Natural killer cell (primary cell): Measurements from ENCODE around the gene TTC39C. TPM values are rescaled to one million over a fixed set of nuclear protein-coding genes. Genes with fewer than 3 reads are reported as not detected.

Experiments used
- ATAC-seq, 3 donors: fragments of 150-1000 bp in 2 of 3; fragments of 200-7000 bp in 1 of 3; cut with Tn5 transposase; 1 replicate in 1 of 3; 2 replicates in 2 of 3; pipeline ENCODE4 v1.10.0; 2021; ENCODE audit warnings: mild to moderate bottlenecking in 2 of 3, moderate library complexity in 2 of 3
- DNase-seq, 2 donors: peaks; one replicate each; pipeline versions ENCODE4 v3.0.0 to v3.0.0-alpha.2; 2013 to 2021; ENCODE audit warnings: mixed read lengths in 1 of 2
- H3K27ac ChIP-seq: one replicate; pipeline ENCODE4 v1.5.1; 2013; ENCODE audit warnings: mild to moderate bottlenecking, low read length
- H3K27me3 ChIP-seq: one replicate; pipeline ENCODE4 v1.6.1; 2013; ENCODE audit warnings: low read length; ENCODE audit not compliant: control insufficient read depth, insufficient read depth
- H3K36me3 ChIP-seq: one replicate; pipeline ENCODE4 v1.6.1; 2013; ENCODE audit warnings: low read length; ENCODE audit not compliant: control insufficient read depth, insufficient read depth
- H3K4me1 ChIP-seq: one replicate; pipeline ENCODE4 v1.6.1; 2013; ENCODE audit warnings: low read length; ENCODE audit not compliant: control insufficient read depth, insufficient read depth
- H3K4me3 ChIP-seq: one replicate; pipeline ENCODE4 v1.5.1; 2013; ENCODE audit warnings: low read length
- H3K9me3 ChIP-seq: one replicate; pipeline ENCODE4 v1.6.1; 2013; ENCODE audit warnings: low read length; ENCODE audit not compliant: control insufficient read depth, insufficient read depth
- H3K27ac Mint-ChIP-seq, 2 donors: one replicate each; pipeline ENCODE4 v1.8.0; 2022; ENCODE audit warnings: mild to moderate bottlenecking in 2 of 2, mixed read lengths in 2 of 2, moderate library complexity in 1 of 2
- H3K27me3 Mint-ChIP-seq, 2 donors: one replicate each; pipeline ENCODE4 v1.8.0; 2022; ENCODE audit warnings: low read depth in 2 of 2, mixed read lengths in 2 of 2
- H3K36me3 Mint-ChIP-seq: one replicate; pipeline ENCODE4 v1.8.0; 2022; ENCODE audit warnings: mixed read lengths
- H3K4me1 Mint-ChIP-seq, 2 donors: one replicate each; pipeline ENCODE4 v1.8.0; 2022; ENCODE audit warnings: mixed read lengths in 2 of 2
- H3K4me3 Mint-ChIP-seq: one replicate; pipeline ENCODE4 v1.8.0; 2022; ENCODE audit warnings: mild to moderate bottlenecking, moderate library complexity, mixed read lengths
- H3K9me3 Mint-ChIP-seq, 2 donors: one replicate each; pipeline ENCODE4 v1.8.0; 2022; ENCODE audit warnings: mixed read lengths in 2 of 2
- WGBS: methylation state at CpG from one replicate; pipeline ENCODE4 v1.1.7; 2013; ENCODE audit warnings: missing lambda C conversion rate; ENCODE audit not compliant: insufficient coverage; 5-methylcytosine and 5-hydroxymethylcytosine counted together
- intact Hi-C: fragments of 100-400 bp; cut with micrococcal nuclease; formaldehyde crosslinking; loops from one replicate; pipeline ENCODE4 v1.14.2; 2022
- total RNA-seq, 4 donors: library from RNA; stranded (reverse); fragments of 120-200 nt in 1 of 4; gene quantifications; one replicate each; pipeline versions ENCODE4 v1.2.3 to v1.2.4, GENCODE V29; 2013 to 2022
- TF ChIP-seq, protein P1 (sequence below): fragments of 200-600 bp; IDR thresholded peaks from one replicate; pipeline ENCODE4 v1.8.0; 2022; ENCODE audit warnings: antibody characterized with exemption

TTC39C gene
- total RNA-seq, 3 donors from 2014 or later (not counting 1 experiment from before 2014, with no cell fraction given) = 39.0 to 61.5 (median 44.3) TPM

DNA sequence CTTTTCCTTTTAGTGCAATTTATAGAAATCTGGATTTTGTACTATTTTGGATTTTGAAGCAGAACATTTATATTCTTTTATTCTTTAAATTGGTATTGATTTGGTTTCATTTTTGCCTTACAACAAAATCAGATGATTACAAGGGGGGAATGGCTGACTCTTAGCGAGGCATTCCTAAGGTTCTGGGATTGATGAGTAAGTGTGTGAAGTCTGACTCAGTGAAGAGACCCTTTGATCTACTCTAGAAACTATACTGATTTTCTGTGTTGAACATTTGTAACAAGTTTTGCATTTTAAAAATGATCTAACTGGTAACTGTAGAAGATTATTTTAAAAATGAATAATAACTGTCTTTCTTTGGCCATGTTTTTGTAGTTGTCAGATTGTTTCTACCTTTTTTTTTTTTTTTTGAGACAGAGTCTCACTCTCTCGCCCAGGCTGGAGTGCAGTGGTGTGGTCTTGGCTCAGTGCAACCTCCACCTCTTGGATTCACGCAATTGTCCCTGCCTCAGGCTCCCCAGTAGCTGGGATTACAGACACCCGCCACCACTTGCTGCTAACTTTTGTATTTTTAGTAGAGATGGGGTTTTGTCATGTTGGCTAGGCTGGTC, 48.7 kb downstream of the TTC39C start:
- ATAC-seq = no peak
- no peaks in the 10 kb centered on the region for H3K27me3 ChIP-seq
- peaks cover 20% of the 10 kb centered on the region for H3K36me3 ChIP-seq
- intact Hi-C loops = no loop called here
- no peak overlapping the region for H3K4me3 Mint-ChIP-seq
- no peak overlapping the region for H3K27ac ChIP-seq
- H3K4me1 Mint-ChIP-seq = peaks cover 40 to 52% of the 10 kb centered on the region in 2 donors
- H3K9me3 ChIP-seq = no peaks in the 10 kb centered on the region
- H3K4me3 ChIP-seq = no peak overlapping the region
- no peaks in the 10 kb centered on the region for H3K9me3 Mint-ChIP-seq
- WGBS = 86% methylated on average over 4 of the region's 4 CpGs
- no peak for DNase-seq
- TF ChIP-seq, protein P1, sequence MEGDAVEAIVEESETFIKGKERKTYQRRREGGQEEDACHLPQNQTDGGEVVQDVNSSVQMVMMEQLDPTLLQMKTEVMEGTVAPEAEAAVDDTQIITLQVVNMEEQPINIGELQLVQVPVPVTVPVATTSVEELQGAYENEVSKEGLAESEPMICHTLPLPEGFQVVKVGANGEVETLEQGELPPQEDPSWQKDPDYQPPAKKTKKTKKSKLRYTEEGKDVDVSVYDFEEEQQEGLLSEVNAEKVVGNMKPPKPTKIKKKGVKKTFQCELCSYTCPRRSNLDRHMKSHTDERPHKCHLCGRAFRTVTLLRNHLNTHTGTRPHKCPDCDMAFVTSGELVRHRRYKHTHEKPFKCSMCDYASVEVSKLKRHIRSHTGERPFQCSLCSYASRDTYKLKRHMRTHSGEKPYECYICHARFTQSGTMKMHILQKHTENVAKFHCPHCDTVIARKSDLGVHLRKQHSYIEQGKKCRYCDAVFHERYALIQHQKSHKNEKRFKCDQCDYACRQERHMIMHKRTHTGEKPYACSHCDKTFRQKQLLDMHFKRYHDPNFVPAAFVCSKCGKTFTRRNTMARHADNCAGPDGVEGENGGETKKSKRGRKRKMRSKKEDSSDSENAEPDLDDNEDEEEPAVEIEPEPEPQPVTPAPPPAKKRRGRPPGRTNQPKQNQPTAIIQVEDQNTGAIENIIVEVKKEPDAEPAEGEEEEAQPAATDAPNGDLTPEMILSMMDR = no peak
- no peaks in the 10 kb centered on the region for H3K27me3 Mint-ChIP-seq
- H3K36me3 Mint-ChIP-seq = no peaks in the 10 kb centered on the region
- peak overlapping the region in 1 of 2 donors; percentile 35 for H3K27ac Mint-ChIP-seq
- peaks cover 4% of the 10 kb centered on the region for H3K4me1 ChIP-seq

DNA sequence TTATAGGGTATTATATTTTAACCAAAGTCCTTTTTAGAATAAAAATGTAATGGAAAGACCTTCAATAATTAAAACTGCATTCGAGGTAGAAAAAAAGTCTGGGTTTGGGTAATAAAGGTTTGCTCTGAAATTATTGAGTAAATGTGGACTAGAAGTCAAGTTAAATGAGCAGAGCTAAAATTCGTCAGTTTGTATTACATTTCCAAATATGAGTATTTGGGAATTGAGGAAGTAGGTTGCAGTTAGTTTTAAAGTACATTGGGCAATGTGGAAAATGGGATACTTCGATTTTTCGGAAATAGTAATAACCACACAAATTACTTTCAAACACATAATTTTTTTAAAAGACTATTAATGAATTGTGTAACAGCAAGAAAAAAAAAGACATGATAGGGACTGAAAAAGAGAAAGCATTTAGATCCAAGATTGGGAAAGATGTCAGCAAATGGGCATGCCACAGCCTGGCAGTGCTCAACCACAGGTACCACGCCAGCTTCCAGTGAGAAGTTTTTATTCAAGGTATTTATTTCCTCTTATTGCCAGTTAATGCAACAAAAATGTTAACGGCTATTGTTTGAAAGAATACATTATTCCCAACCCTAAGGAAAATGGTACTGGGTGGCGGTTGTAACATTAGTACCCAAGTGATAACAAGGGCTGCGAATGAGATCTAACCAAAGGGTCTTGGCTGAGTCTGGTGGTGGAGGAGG, 50.0 kb downstream of the TTC39C start:
- Histone ChIP-seq H3K4me3 (no peak overlapping the region), H3K4me1 (peaks cover 4% of the 10 kb centered on the region), H3K36me3 (peaks cover 30% of the 10 kb centered on the region), H3K27me3 (no peaks in the 10 kb centered on the region), H3K9me3 (no peaks in the 10 kb centered on the region), H3K27ac (no peak overlapping the region)
- intact Hi-C loops = no loop called here
- 86% methylated on average over 5 of the region's 8 CpGs for WGBS
- H3K9me3 Mint-ChIP-seq = no peaks in the 10 kb centered on the region
- TF ChIP-seq, protein P1 = no peak
- peak overlapping the region; percentile 27 to 68 for H3K27ac Mint-ChIP-seq
- ATAC-seq = no peak
- no peak for DNase-seq
- H3K36me3 Mint-ChIP-seq = no peaks in the 10 kb centered on the region
- no peaks in the 10 kb centered on the region for H3K27me3 Mint-ChIP-seq
- H3K4me1 Mint-ChIP-seq = peaks cover 35 to 48% of the 10 kb centered on the region in 2 donors
- no peak overlapping the region for H3K4me3 Mint-ChIP-seq

DNA sequence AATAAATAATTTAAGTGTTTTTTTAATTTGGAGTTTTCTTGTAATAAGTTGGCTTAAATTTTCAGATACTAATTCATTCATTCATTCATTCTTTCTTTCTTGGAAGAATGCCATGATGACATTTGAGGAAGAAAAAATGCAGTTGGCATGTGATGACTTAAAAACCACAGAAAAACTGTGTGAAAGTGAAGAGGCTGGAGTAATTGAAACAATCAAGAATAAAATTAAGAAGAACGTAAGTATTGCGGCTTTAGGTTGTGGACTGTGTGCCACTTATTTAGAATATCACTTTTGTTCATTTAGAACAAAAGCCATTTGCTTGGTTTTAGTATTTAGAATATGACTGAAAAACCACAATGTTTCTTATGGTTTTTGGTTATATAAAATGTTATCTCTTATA, 51.4 kb downstream of the TTC39C start:
- no peaks in the 10 kb centered on the region for H3K36me3 Mint-ChIP-seq
- Histone ChIP-seq H3K4me1 (peaks cover 4% of the 10 kb centered on the region), H3K27ac (no peak overlapping the region), H3K27me3 (no peaks in the 10 kb centered on the region), H3K4me3 (no peak overlapping the region), H3K9me3 (no peaks in the 10 kb centered on the region), H3K36me3 (peaks cover 32% of the 10 kb centered on the region)
- ATAC-seq (no peak), DNase-seq (no peak)
- no peak overlapping the region for H3K4me3 Mint-ChIP-seq
- peaks cover 32 to 43% of the 10 kb centered on the region in 2 donors for H3K4me1 Mint-ChIP-seq
- no peaks in the 10 kb centered on the region for H3K9me3 Mint-ChIP-seq
- no peaks in the 10 kb centered on the region for H3K27me3 Mint-ChIP-seq
- intact Hi-C loops = no loop called here
- TF ChIP-seq, protein P1 = no peak
- 58% methylated on average over 2 of the region's 2 CpGs for whole genome bisulfite sequencing
- H3K27ac Mint-ChIP-seq = peak overlapping the region in 1 of 2 donors; percentile 18
